ENCODE measurements around the gene TAF11L7. TPM values are rescaled to one million over a fixed set of nuclear protein-coding genes. Genes with fewer than 3 reads are reported as not detected.
"Not testable (repeated sequence)": the region's sequence is repeated elsewhere in the genome, so short reads cannot be mapped to it uniquely, and the experiment has no call there.

Gene TAF11L7
- total RNA-seq, 1 experiment from 2014 or later: not detected

- ATAC-seq (no peak), DNase-seq (ENCODE audit: low read depth, low spot score) (no peak)
- H3K9me3 ChIP-seq (ENCODE audit: control insufficient read depth, insufficient read depth, low read depth, low read length): no peaks in the 10 kb centered on the region
- intact Hi-C loops (cut with micrococcal nuclease; ENCODE audit: unreplicated experiment) (no loop called here), in situ Hi-C loops (cut with HindIII; ENCODE audit: low pct_unique_long_range_greater_than_20kb, low sequenced_read_pairs) (no loop called here)
- ChIA-PET CTCF (no interaction called here), POLR2A (no interaction called here)
- BruUV-seq (replicated peaks): no TSS peak
- no peaks in the 10 kb centered on the region for H3K4me1 ChIP-seq (ENCODE audit: control insufficient read depth, insufficient read depth, low read length)
- no peak overlapping the region for H3K27ac ChIP-seq (ENCODE audit: low read length)
- no peaks in the 10 kb centered on the region for H3K36me3 ChIP-seq (ENCODE audit: control insufficient read depth, insufficient read depth, low read length)
- no peaks in the 10 kb centered on the region for H3K27me3 ChIP-seq (ENCODE audit: control insufficient read depth, insufficient read depth, low read length)
- no peak overlapping the region for H3K4me3 ChIP-seq (ENCODE audit: low read depth in 2 of 2, low read length in 2 of 2)
- TF ChIP-seq REST (IDR thresholded peaks at IDR 0.05; ENCODE audit: insufficient read depth in 1 of 2, low read depth in 2 of 2, low read length in 1 of 2): no peak
- TF ChIP-seq POLR2AphosphoS5 (IDR thresholded peaks at IDR 0.05; ENCODE audit: low read depth, low read length): no peak
- no peak for TF ChIP-seq SIN3A (IDR thresholded peaks at IDR 0.05; ENCODE audit: borderline replicate concordance, insufficient read depth, low read depth, low read length)
- TF ChIP-seq TCF7L2 (IDR thresholded peaks at IDR 0.05; ENCODE audit: low read depth, low read length): no peak
- TF ChIP-seq CTCF (IDR thresholded peaks at IDR 0.05): no peak
Observed at GRCh38 chr5:17614872-17615605, 29.5 kb upstream of the TAF11L7 start.

GRCh38 chr5:17610092-17610491 lies 24.5 kb upstream of the TAF11L7 start, which contains the start of gene TAF11L12:
TAF11L12 (plus strand) TSS chr5:17610392.
- H3K9me3 ChIP-seq (ENCODE audit: control insufficient read depth, insufficient read depth, low read depth, low read length); H3K4me3 ChIP-seq (ENCODE audit: low read depth in 2 of 2, low read length in 2 of 2); BruUV-seq (replicated peaks); intact Hi-C loops (cut with micrococcal nuclease; ENCODE audit: unreplicated experiment); H3K27me3 ChIP-seq (ENCODE audit: control insufficient read depth, insufficient read depth, low read length); DNase-seq (ENCODE audit: low read depth, low spot score); H3K27ac ChIP-seq (ENCODE audit: low read length); ATAC-seq; H3K36me3 ChIP-seq (ENCODE audit: control insufficient read depth, insufficient read depth, low read length); POLR2A ChIA-PET; H3K4me1 ChIP-seq (ENCODE audit: control insufficient read depth, insufficient read depth, low read length); CTCF ChIA-PET; in situ Hi-C loops (cut with HindIII; ENCODE audit: low pct_unique_long_range_greater_than_20kb, low sequenced_read_pairs): not testable (repeated sequence)

GRCh38 chr5:17607461-17607860 lies 21.9 kb upstream of the TAF11L7 start:
- H3K4me3 ChIP-seq (ENCODE audit: low read depth in 2 of 2, low read length in 2 of 2); H3K36me3 ChIP-seq (ENCODE audit: control insufficient read depth, insufficient read depth, low read length); H3K27me3 ChIP-seq (ENCODE audit: control insufficient read depth, insufficient read depth, low read length); H3K4me1 ChIP-seq (ENCODE audit: control insufficient read depth, insufficient read depth, low read length); ATAC-seq; H3K9me3 ChIP-seq (ENCODE audit: control insufficient read depth, insufficient read depth, low read depth, low read length); in situ Hi-C loops (cut with HindIII; ENCODE audit: low pct_unique_long_range_greater_than_20kb, low sequenced_read_pairs); H3K27ac ChIP-seq (ENCODE audit: low read length); intact Hi-C loops (cut with micrococcal nuclease; ENCODE audit: unreplicated experiment); BruUV-seq (replicated peaks); DNase-seq (ENCODE audit: low read depth, low spot score); CTCF ChIA-PET; POLR2A ChIA-PET: not testable (repeated sequence)

Data from Panc1 (cell line).